ENCODE data around the gene FBXL14.

The FBXL14 gene

DNA sequence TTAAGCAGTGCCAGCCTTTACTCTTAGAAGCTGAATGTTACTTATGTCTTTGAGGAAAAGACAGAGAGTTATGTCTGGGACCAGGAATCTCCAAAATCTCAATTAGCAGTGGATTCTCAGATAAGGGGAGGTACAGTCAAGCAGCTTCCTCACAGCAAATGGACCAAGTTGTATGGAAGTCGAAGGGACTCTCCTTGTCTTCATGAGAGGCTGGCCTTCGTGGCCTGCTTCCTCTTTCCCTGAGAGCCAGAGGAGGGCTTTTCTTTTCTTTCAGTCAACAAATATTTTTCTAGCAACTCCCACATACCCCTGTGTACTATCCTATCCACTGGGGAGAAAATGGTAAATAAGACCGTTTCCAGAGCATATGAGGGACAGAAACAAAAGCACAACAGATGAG is 28.0 kb upstream of the FBXL14 start:
- TF ChIP-seq, protein P1, sequence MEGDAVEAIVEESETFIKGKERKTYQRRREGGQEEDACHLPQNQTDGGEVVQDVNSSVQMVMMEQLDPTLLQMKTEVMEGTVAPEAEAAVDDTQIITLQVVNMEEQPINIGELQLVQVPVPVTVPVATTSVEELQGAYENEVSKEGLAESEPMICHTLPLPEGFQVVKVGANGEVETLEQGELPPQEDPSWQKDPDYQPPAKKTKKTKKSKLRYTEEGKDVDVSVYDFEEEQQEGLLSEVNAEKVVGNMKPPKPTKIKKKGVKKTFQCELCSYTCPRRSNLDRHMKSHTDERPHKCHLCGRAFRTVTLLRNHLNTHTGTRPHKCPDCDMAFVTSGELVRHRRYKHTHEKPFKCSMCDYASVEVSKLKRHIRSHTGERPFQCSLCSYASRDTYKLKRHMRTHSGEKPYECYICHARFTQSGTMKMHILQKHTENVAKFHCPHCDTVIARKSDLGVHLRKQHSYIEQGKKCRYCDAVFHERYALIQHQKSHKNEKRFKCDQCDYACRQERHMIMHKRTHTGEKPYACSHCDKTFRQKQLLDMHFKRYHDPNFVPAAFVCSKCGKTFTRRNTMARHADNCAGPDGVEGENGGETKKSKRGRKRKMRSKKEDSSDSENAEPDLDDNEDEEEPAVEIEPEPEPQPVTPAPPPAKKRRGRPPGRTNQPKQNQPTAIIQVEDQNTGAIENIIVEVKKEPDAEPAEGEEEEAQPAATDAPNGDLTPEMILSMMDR (IDR thresholded peaks at IDR 0.05; ENCODE audit: insufficient read depth, low read length, missing control alignments): no peak
- H3K4me3 ChIP-seq (ENCODE audit: low read depth, low read length): no peak overlapping the region
- no peak for DNase-seq (ENCODE audit: low read depth, low spot score)
- ChIA-PET POLR2A (no interaction called here), CTCF (interaction anchor here (0.9 to 5.8 kb wide), 6 partner anchors 10 to 504 kb away, joined by 3 to 38 read pairs (median 4); no protein-coding TSS in a partner anchor)

DNA sequence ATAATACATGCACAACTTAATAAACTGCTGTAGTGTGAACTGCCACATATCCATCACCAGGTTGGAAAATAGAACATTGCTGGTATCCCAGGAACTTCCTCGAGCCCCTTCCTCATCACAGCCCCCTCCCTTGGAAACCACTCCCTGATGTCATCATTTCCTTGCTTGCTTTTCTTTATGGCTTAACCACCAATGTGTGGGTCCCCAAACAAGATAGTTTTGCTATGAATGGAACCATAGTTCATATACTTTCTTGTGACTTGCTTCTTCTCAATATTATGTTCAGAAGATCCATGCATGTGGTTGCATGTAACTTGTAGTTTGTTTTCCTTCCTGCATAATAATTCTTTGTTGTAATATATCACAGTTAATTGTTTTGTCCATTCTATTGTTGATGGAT is 25.7 kb upstream of the FBXL14 start:
- DNase-seq (ENCODE audit: low read depth, low spot score): no peak
- ChIA-PET CTCF (interaction anchor here (0.8 to 1.3 kb wide), 3 partner anchors 8 to 15 kb away, joined by 3 to 4 read pairs (median 3); partner anchors contain the start of gene WNT5B), POLR2A (no interaction called here)
- H3K4me3 ChIP-seq (ENCODE audit: low read depth, low read length): no peak overlapping the region
- TF ChIP-seq, protein P1 (IDR thresholded peaks at IDR 0.05; ENCODE audit: insufficient read depth, low read length, missing control alignments): no peak

DNA sequence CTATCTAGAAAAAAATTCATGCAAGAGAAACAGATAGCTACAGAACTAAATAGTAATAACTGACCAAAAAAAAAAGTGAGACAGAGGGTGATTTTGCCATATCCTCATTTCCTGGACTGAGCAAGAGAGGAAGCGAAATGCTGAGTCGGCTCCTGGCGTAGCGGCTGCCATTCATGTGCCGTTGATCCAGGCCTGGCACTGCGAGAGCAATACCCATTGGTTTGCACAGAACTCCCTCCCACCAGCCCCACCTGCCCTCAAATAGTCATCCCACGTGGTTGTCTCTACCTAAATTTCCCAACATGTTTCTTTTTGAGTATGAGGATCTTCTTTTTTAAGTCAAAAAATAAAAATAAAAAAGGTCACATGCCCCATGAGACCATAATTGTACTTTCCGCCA is 25.2 kb upstream of the FBXL14 start:
- ChIA-PET POLR2A (no interaction called here), CTCF (interaction anchor here (0.8 to 0.9 kb wide), 2 partner anchors 10 to 15 kb away, joined by 3 to 4 read pairs; partner anchors contain the start of gene WNT5B)
- H3K4me3 ChIP-seq (ENCODE audit: low read depth, low read length): no peak overlapping the region

GRCh38 chr12:1619159-1619558 is 24.8 kb upstream of the FBXL14 start:
- no peak overlapping the region for H3K4me3 ChIP-seq (ENCODE audit: low read depth, low read length)
- TF ChIP-seq, protein P1 (IDR thresholded peaks at IDR 0.05; ENCODE audit: insufficient read depth, low read length, missing control alignments): no peak
- POLR2A ChIA-PET: no interaction called here
- CTCF ChIA-PET: interaction anchor here (0.8 to 0.9 kb wide), 2 partner anchors 10 to 16 kb away, joined by 3 to 4 read pairs; partner anchors contain the start of gene WNT5B
- no peak for DNase-seq (ENCODE audit: low read depth, low spot score)

More for the DNA sequence above, 25.2 kb upstream of the FBXL14 start:
- TF ChIP-seq, protein P1 (IDR thresholded peaks at IDR 0.05; ENCODE audit: insufficient read depth, low read length, missing control alignments): no peak
- DNase-seq (ENCODE audit: low read depth, low spot score): no peak

DNA sequence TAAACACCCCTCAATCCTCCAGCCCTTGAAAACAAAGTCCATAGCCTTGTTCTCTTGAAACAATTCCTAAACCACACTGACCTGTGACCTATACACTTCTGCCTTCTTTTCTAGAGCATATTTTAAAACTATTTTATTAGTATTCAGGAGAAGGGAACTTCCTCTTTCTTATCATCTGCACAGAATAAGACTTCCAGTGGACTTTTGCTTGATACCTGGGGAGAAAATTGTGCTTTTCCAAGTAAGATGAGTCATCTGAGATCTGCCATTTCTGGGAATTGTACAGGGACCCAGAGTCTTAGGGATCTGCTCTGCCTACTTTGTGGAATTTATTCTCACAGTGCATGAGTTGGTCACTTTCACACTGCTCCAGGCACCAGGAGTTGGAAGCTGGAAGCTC is 24.1 kb upstream of the FBXL14 start:
- no peak overlapping the region for H3K4me3 ChIP-seq (ENCODE audit: low read depth, low read length)
- DNase-seq (ENCODE audit: low read depth, low spot score): no peak
- ChIA-PET CTCF (interaction anchor here (1.6 kb wide), 1 partner anchor 17 kb away, joined by 6 read pairs; no protein-coding TSS in a partner anchor), POLR2A (no interaction called here)
- TF ChIP-seq, protein P1 (IDR thresholded peaks at IDR 0.05; ENCODE audit: insufficient read depth, low read length, missing control alignments): no peak

- TF ChIP-seq, protein P1 (IDR thresholded peaks at IDR 0.05; ENCODE audit: insufficient read depth, low read length, missing control alignments): no peak
- CTCF ChIA-PET: interaction anchor here (1.0 to 1.9 kb wide), 3 partner anchors 11 to 498 kb away, joined by 3 to 6 read pairs (median 4); no protein-coding TSS in a partner anchor
- no peak overlapping the region for H3K4me3 ChIP-seq (ENCODE audit: low read depth, low read length)
- POLR2A ChIA-PET: no interaction called here
- DNase-seq (ENCODE audit: low read depth, low spot score): no peak
Observed at GRCh38 chr12:1616233-1617066, 22.1 kb upstream of the FBXL14 start.

Measured in AG04449 (cell line).